Panc1 (cell line): ENCODE data around the gene PNLIPRP2. TPM values are rescaled to one million over a fixed set of nuclear protein-coding genes. Genes with fewer than 3 reads are reported as not detected.

ENCODE experiments used
- ATAC-seq: fragments of 200-7000 bp; cut with Tn5 transposase; 2 replicates; pipeline ENCODE4 v1.9.1; 2020; ENCODE audit warnings: mild to moderate bottlenecking, moderate library complexity
- BruUV-seq: library from RNA; stranded (reverse); fragments of 400-500 nt; replicated peaks from 2 replicates; lab custom pipeline; 2021; lab: Mats Ljungman, UMichigan
- CTCF ChIA-PET: fragments of 300-600 bp; sonication (Branson Sonifier 250); formaldehyde crosslinking; loops from one replicate; lab custom pipeline; 2022; ENCODE audit warnings: antibody characterized with exemption; lab: Charles Lee
- POLR2A ChIA-PET: fragments of 300-600 bp; sonication (Branson Sonifier 250); formaldehyde crosslinking; loops from one replicate; lab custom pipeline; 2022; ENCODE audit warnings: antibody characterized with exemption; lab: Charles Lee
- DNase-seq: peaks from one replicate; pipeline ENCODE4 v3.0.0-alpha.2; 2010; ENCODE audit warnings: low read depth, low spot score
- H3K27ac ChIP-seq: 2 replicates; pipeline ENCODE4 v1.5.1; 2011; ENCODE audit warnings: mild to moderate bottlenecking, low read length, inconsistent platforms
- H3K27me3 ChIP-seq: fragments of 200-500 bp; sonication (Bioruptor generic); 2 replicates; pipeline ENCODE4 v1.6.0; 2014; ENCODE audit warnings: low read length, inconsistent platforms; ENCODE audit not compliant: control insufficient read depth, insufficient read depth
- H3K36me3 ChIP-seq: fragments of 200-500 bp; sonication (Bioruptor generic); 2 replicates; pipeline ENCODE4 v1.5.1; 2014; ENCODE audit warnings: inconsistent platforms, mild to moderate bottlenecking, low read length, moderate library complexity; ENCODE audit not compliant: control insufficient read depth, insufficient read depth
- H3K4me1 ChIP-seq: 2 replicates; pipeline ENCODE4 v1.5.1; 2011; ENCODE audit warnings: inconsistent platforms, mild to moderate bottlenecking, low read length, moderate library complexity; ENCODE audit not compliant: control insufficient read depth, insufficient read depth
- H3K4me3 ChIP-seq, 2 experiments: 2 replicates each; pipeline ENCODE4 v1.5.1; 2011 to 2012; ENCODE audit warnings: low read depth in 2 of 2, low read length in 2 of 2, mild to moderate bottlenecking in 2 of 2, inconsistent platforms in 1 of 2, moderate library complexity in 1 of 2
- H3K9me3 ChIP-seq: fragments of 200-500 bp; sonication (Bioruptor generic); 2 replicates; pipeline ENCODE4 v1.5.1; 2014; ENCODE audit warnings: low read depth, mild to moderate bottlenecking, inconsistent platforms, low read length, moderate library complexity; ENCODE audit not compliant: control insufficient read depth, insufficient read depth
- CTCF ChIP-seq: fragments of 450-650 bp; IDR thresholded peaks from 2 replicates; pipeline ENCODE4 v1.5.1; 2017; ENCODE audit warnings: mild to moderate bottlenecking
- POLR2AphosphoS5 ChIP-seq: IDR thresholded peaks from 2 replicates; pipeline ENCODE4 v1.6.1; 2012; ENCODE audit warnings: mild to moderate bottlenecking, low read depth, low read length, moderate library complexity
- REST ChIP-seq, 2 experiments: IDR thresholded peaks; 2 replicates each; pipeline ENCODE4 v1.6.1; 2011 to 2012; ENCODE audit warnings: low read depth in 2 of 2, control low read depth in 1 of 2, low read length in 1 of 2, mild to moderate bottlenecking in 1 of 2, moderate library complexity in 1 of 2; ENCODE audit not compliant: insufficient read depth in 1 of 2
- SIN3A ChIP-seq: IDR thresholded peaks from 2 replicates; pipeline ENCODE4 v1.6.1; 2012; ENCODE audit warnings: low read depth, mild to moderate bottlenecking, low read length, moderate library complexity, borderline replicate concordance; ENCODE audit not compliant: insufficient read depth
- TCF7L2 ChIP-seq: IDR thresholded peaks from 2 replicates; pipeline ENCODE4 v1.6.1; 2011; ENCODE audit warnings: mild to moderate bottlenecking, low read depth, low read length, inconsistent platforms
- in situ Hi-C: cut with HindIII; loops from 2 replicates; pipeline ENCODE4 v1.10.0; 2016; ENCODE audit warnings: low sequenced_read_pairs, low pct_unique_long_range_greater_than_20kb
- intact Hi-C: fragments of 100-400 bp; cut with micrococcal nuclease; formaldehyde crosslinking; loops from one replicate; pipeline ENCODE4 v1.10.0; 2022; ENCODE audit not compliant: unreplicated experiment
- total RNA-seq: library from RNA; stranded (reverse); gene quantifications from one replicate; pipeline ENCODE4 v1.2.1, GENCODE V29; 2021; ENCODE audit not compliant: unreplicated experiment

PNLIPRP2 gene
- total RNA-seq, 1 experiment from 2014 or later: 0.72 TPM

GRCh38 chr10:116667484-116667883 lies 46.7 kb downstream of the PNLIPRP2 start:
- POLR2A ChIA-PET: no interaction called here
- Histone ChIP-seq H3K4me3 (no peak overlapping the region), H3K36me3 (no peaks in the 10 kb centered on the region), H3K27me3 (no peaks in the 10 kb centered on the region), H3K27ac (no peak overlapping the region), H3K4me1 (peaks cover 3% of the 10 kb centered on the region; the same call in 1 of the 2 replicates), H3K9me3 (no peaks in the 10 kb centered on the region)
- intact Hi-C loops (no loop called here), in situ Hi-C loops (no loop called here)
- BruUV-seq: no TSS peak
- TF ChIP-seq REST (IDR thresholded peaks at IDR 0.05; ENCODE audit: insufficient read depth in 1 of 2, low read depth in 2 of 2, low read length in 1 of 2) (no peak), TCF7L2 (no peak), SIN3A (no peak), POLR2AphosphoS5 (no peak), CTCF (no peak)
- CTCF ChIA-PET: no interaction called here
- ATAC-seq (no peak), DNase-seq (no peak)

- H3K36me3 ChIP-seq: no peaks in the 10 kb centered on the region
- ChIA-PET POLR2A (no interaction called here), CTCF (no interaction called here)
- H3K27me3 ChIP-seq: no peaks in the 10 kb centered on the region
- ATAC-seq (no peak), DNase-seq (no peak)
- in situ Hi-C loops (no loop called here), intact Hi-C loops (no loop called here)
- BruUV-seq: no TSS peak
- TF ChIP-seq REST (IDR thresholded peaks at IDR 0.05; ENCODE audit: insufficient read depth in 1 of 2, low read depth in 2 of 2, low read length in 1 of 2): no peak
- TF ChIP-seq TCF7L2: no peak
- no peak for TF ChIP-seq POLR2AphosphoS5
- no peak for TF ChIP-seq SIN3A
- TF ChIP-seq CTCF: no peak
- no peak overlapping the region for H3K27ac ChIP-seq
- H3K4me3 ChIP-seq: no peak overlapping the region
- no peaks in the 10 kb centered on the region for H3K9me3 ChIP-seq
- H3K4me1 ChIP-seq: peaks cover 3% of the 10 kb centered on the region; the same call in 1 of the 2 replicates
Measured at GRCh38 chr10:116668018-116668417, 47.3 kb downstream of the PNLIPRP2 start.
